WERI-Rb-1 (cell line): Measurements from ENCODE around the gene FOXJ2.

ENCODE experiments used
- DNase-seq: peaks from one replicate; pipeline ENCODE4 v3.0.0-alpha.2; 2020
- H3K27ac ChIP-seq: fragments of 250-450 bp; sonication (Bioruptor Pico); 2 replicates; pipeline ENCODE4 v1.5.1; 2020; ENCODE audit warnings: mild to moderate bottlenecking, moderate library complexity
- H3K27me3 ChIP-seq: fragments of 250-450 bp; sonication (Bioruptor Pico); 2 replicates; pipeline ENCODE4 v1.5.1; 2021; ENCODE audit warnings: mild to moderate bottlenecking, low read depth, moderate library complexity; ENCODE audit not compliant: insufficient read depth, severe bottlenecking
- H3K36me3 ChIP-seq: fragments of 250-450 bp; sonication (Bioruptor Pico); 2 replicates; pipeline ENCODE4 v1.5.1; 2020; ENCODE audit warnings: mild to moderate bottlenecking, moderate library complexity
- H3K4me3 ChIP-seq: 2 replicates; pipeline ENCODE4 v1.5.1; 2011; ENCODE audit warnings: low read depth, mild to moderate bottlenecking, control low read depth, low read length
- H3K9me3 ChIP-seq: fragments of 250-450 bp; sonication (Bioruptor Pico); 2 replicates; pipeline ENCODE4 v1.5.1; 2021; ENCODE audit warnings: mild to moderate bottlenecking, moderate library complexity; ENCODE audit not compliant: severe bottlenecking
- TF ChIP-seq, protein P1 (sequence below): IDR thresholded peaks from 2 replicates; pipeline ENCODE4 v1.5.1; 2011; ENCODE audit warnings: low read depth, mild to moderate bottlenecking, control low read depth, inconsistent platforms, low read length

FOXJ2 gene

DNA sequence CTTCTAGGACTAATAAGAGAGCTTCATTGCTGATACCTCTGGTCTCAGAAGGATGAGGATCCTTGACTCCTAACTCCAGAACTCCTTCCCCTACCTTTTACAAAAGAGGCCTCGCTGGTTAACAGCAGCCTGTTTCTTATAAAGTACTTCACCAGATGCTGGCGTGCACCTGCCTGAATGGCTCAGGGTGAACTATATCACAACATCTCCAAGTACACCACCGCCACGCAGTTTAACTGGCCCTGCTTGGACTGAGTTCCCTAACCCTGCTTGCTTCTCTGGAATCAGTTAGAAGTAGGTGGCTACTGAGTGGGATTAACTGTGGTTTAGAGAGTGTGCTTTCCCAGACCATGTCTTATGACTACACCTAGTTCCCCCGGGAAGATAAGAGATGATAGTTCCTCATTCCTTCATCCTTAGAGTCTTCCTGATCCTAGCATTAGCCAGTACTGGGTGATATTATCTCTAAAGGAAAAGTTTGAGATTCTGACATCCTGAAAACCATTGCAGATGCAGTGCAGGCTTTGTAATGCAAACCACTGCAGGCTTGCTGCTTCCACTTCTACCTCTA is 3.0 kb downstream of the FOXJ2 start:
- H3K4me3 ChIP-seq: no peak overlapping the region
- TF ChIP-seq, protein P1, sequence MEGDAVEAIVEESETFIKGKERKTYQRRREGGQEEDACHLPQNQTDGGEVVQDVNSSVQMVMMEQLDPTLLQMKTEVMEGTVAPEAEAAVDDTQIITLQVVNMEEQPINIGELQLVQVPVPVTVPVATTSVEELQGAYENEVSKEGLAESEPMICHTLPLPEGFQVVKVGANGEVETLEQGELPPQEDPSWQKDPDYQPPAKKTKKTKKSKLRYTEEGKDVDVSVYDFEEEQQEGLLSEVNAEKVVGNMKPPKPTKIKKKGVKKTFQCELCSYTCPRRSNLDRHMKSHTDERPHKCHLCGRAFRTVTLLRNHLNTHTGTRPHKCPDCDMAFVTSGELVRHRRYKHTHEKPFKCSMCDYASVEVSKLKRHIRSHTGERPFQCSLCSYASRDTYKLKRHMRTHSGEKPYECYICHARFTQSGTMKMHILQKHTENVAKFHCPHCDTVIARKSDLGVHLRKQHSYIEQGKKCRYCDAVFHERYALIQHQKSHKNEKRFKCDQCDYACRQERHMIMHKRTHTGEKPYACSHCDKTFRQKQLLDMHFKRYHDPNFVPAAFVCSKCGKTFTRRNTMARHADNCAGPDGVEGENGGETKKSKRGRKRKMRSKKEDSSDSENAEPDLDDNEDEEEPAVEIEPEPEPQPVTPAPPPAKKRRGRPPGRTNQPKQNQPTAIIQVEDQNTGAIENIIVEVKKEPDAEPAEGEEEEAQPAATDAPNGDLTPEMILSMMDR: no peak
- H3K36me3 ChIP-seq: peaks cover 6% of the 10 kb centered on the region; the same call in 1 of the 2 replicates
- no peak for DNase-seq
- no peak overlapping the region for H3K27ac ChIP-seq
- H3K9me3 ChIP-seq: no peaks in the 10 kb centered on the region
- H3K27me3 ChIP-seq: no peaks in the 10 kb centered on the region

DNA sequence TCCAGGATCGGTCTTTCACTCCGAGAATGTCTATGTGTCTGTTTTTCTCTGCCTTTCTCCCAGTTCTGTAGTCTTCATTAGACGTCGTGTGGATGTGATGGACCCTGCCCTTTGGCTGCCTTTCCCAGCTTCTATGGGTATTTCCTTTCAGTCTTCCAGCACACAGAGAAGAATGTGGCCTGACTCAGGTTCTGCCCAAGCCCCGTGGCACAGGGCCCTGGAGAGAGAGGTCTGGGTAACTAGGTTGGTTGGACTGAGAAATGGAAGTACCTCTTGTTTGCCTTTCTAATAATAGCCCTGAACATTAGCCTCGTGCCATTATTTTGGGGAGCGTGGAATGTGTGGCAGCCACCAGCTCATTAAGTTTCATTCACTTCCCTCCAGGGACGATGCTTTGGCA is 3.8 kb downstream of the FOXJ2 start:
- H3K4me3 ChIP-seq: no peak overlapping the region

DNA sequence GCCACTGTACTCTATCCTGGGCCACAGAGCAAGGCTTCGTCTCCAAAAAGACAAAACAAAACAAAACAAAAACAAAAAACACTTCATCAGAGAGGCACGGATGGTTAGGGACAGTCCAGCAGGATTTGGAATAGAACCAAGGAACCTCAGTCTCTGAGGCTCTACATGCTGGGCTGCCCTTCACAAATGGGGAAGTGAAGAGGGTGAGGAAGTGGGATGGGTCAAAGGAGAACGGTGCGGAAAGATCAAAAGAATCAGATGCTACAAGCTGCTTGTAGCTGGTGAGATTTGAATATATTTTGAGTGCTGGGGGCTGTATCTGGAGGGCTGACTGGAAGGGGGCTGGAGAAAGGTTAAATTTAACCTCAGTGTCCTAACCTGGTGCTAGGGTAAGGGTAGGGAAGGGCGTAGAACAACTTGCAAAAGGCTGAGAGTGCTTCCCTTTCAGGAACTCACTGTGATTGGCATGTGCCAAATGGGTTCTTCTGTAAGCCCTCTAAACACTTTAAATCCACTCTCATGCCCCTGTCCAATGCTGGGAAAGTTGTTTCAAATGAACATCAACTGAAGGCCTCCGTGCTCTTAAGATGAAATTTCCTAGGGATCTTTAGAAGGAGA is 4.6 kb downstream of the FOXJ2 start:
- no peak for DNase-seq

More for the DNA sequence above, 3.8 kb downstream of the FOXJ2 start:
- TF ChIP-seq, protein P1: no peak
- no peak for DNase-seq
- Histone ChIP-seq H3K27ac (no peak overlapping the region), H3K36me3 (peaks cover 10% of the 10 kb centered on the region; the same call in 1 of the 2 replicates), H3K27me3 (no peaks in the 10 kb centered on the region), H3K9me3 (no peaks in the 10 kb centered on the region)

DNA sequence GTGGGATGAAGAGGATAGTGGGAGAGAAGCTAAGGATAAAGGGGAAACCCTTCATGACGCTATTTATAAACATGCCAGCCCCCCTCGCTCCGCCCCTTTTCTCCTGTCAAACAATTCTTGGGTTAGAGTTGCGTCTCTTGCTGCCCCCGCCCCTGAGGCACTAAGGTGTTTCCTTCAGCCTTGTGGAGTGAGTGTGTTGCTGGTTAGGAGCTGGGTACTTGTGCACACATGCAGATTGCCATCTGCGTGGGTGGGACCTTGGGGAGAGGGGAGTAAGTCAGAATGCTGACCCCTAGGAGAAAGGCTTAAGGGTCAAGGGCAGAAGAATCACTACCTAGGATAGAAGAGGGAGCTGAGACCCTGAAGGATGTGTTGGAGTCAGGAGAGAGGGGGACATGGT is 5.4 kb downstream of the FOXJ2 start:
- Histone ChIP-seq H3K27me3 (no peaks in the 10 kb centered on the region), H3K27ac (no peak overlapping the region), H3K4me3 (no peak overlapping the region), H3K9me3 (no peaks in the 10 kb centered on the region), H3K36me3 (peaks cover 10% of the 10 kb centered on the region)
- TF ChIP-seq, protein P1: no peak
- DNase-seq: no peak

More for the DNA sequence above, 4.6 kb downstream of the FOXJ2 start:
- no peak overlapping the region for H3K4me3 ChIP-seq
- no peak overlapping the region for H3K27ac ChIP-seq
- H3K9me3 ChIP-seq: no peaks in the 10 kb centered on the region
- no peaks in the 10 kb centered on the region for H3K27me3 ChIP-seq
- H3K36me3 ChIP-seq: peaks cover 10% of the 10 kb centered on the region
- TF ChIP-seq, protein P1: no peak

DNA sequence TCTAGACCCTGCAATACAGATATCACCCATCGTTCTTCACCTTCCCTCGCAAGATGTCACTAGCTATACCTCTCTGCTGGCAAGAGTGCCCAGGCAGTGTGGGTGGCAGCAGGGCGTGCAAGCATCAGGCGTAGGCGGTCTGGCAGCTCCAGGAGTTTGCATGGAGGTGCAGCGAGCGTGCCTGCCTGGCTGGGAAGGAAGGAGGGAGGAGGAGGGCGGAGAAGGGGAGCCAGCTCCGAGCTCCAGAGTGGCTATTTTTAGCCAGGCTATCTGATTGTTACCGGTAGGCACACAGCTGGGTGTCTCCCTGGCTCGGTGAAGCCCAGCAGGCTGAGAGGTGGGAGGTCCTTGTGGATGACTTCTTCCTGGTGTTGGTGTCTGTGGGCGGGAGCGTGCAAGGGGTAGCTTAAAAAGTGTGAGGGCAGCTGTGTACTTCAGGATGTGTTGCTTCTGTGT is 6.2 kb downstream of the FOXJ2 start:
- no peaks in the 10 kb centered on the region for H3K9me3 ChIP-seq
- no peak overlapping the region for H3K4me3 ChIP-seq
- no peaks in the 10 kb centered on the region for H3K27me3 ChIP-seq
- DNase-seq: peak; percentile 41
- no peak overlapping the region; the same call in 1 of the 2 replicates for H3K27ac ChIP-seq
- peaks cover 15% of the 10 kb centered on the region for H3K36me3 ChIP-seq
- TF ChIP-seq, protein P1: no peak
